ENCODE data around the gene BTBD9.

DNA sequence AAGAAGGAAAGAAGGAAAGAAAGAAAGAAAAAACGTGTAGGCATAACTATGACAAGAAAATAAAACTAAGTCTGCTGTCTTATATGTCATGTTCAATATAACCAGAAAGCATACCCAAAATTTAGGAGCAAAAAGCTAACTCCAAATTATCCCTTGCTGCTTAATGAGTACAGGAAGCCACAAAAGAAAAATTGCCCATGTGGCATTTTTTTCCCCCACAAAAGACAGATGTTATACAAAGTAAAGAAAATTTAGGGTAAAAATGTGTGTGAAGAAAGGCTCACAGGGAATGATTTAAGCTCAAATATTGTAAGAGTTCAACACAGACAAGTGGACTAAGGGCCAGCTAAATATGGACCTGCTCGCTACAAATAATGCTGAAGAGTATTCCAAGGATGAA is 263.8 kb downstream of the BTBD9 start:
- TF ChIP-seq, protein P1, sequence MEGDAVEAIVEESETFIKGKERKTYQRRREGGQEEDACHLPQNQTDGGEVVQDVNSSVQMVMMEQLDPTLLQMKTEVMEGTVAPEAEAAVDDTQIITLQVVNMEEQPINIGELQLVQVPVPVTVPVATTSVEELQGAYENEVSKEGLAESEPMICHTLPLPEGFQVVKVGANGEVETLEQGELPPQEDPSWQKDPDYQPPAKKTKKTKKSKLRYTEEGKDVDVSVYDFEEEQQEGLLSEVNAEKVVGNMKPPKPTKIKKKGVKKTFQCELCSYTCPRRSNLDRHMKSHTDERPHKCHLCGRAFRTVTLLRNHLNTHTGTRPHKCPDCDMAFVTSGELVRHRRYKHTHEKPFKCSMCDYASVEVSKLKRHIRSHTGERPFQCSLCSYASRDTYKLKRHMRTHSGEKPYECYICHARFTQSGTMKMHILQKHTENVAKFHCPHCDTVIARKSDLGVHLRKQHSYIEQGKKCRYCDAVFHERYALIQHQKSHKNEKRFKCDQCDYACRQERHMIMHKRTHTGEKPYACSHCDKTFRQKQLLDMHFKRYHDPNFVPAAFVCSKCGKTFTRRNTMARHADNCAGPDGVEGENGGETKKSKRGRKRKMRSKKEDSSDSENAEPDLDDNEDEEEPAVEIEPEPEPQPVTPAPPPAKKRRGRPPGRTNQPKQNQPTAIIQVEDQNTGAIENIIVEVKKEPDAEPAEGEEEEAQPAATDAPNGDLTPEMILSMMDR (IDR thresholded peaks at IDR 0.05), result no peak
- no peak for TF ChIP-seq POLR2A (IDR thresholded peaks at IDR 0.05)

Measured in vagina (tissue), 2 donors.